ENCODE data around the gene WNT3A.

- peak in 1 of 3 experiments; percentile 1 for TF ChIP-seq CTCF (optimal IDR thresholded peaks at IDR 0.05 in 1 of 3, IDR thresholded peaks at IDR 0.05 in 1 of 3, conservative IDR thresholded peaks at IDR 0.05 in 1 of 3; ENCODE audit: extremely low read depth in 1 of 3, insufficient read depth in 2 of 3, low read length in 3 of 3)
- TF ChIP-seq EZH2 (IDR thresholded peaks at IDR 0.05; ENCODE audit: low read length), result no peak
Observed at GRCh38 chr1:228102791-228103620, 96.2 kb downstream of the WNT3A start, which contains the start of gene C1orf35.

Data from keratinocyte (primary cell).